ENCODE results near the gene WDR82. TPM values are rescaled to one million over a fixed set of nuclear protein-coding genes. Genes with fewer than 3 reads are reported as not detected.

WDR82 gene
- total and polyA plus RNA-seq, 10 of the 15 experiments (the other 5 are each of a cell fraction or from before 2014, with no cell fraction given): 10.1 to 82.4 (median 48.7) TPM

- 91% methylated on average over 37 of the region's 41 CpGs for WGBS (ENCODE audit: insufficient coverage, insufficient replicate concordance, low lambda C conversion rate, missing lambda C conversion rate)
- in situ Hi-C loops (cut with MboI) (no loop called here), intact Hi-C loops (cut with micrococcal nuclease; ENCODE audit: unreplicated experiment) (loop anchor here (5.0 kb wide), 1 partner anchor 225 kb away; the partner anchor contains the start of gene SEMA3G)
- peaks cover 3% of the 10 kb centered on the region for H3K79me2 ChIP-seq (ENCODE audit: control insufficient read depth, insufficient read depth, low read length)
- BruUV-seq (replicated peaks): no TSS peak
- FAIRE-seq (no peak), DNase-seq (ENCODE audit: low read depth, low spot score) (no peak), ATAC-seq (no peak)
- no peak for TF ChIP-seq MXI1 (IDR thresholded peaks at IDR 0.05; ENCODE audit: low read depth, low read length)
- TF ChIP-seq CBFB (IDR thresholded peaks at IDR 0.05; ENCODE audit: low read depth): no peak
- no peak for TF ChIP-seq PAX8 (IDR thresholded peaks at IDR 0.05)
- no peak for TF ChIP-seq RUNX3 (IDR thresholded peaks at IDR 0.05; ENCODE audit: low read length)
- TF ChIP-seq CHD1 (IDR thresholded peaks at IDR 0.05; ENCODE audit: low read depth, low read length): no peak
- TF ChIP-seq ETV6 (conservative IDR thresholded peaks at IDR 0.05 in 1 of 2, IDR thresholded peaks at IDR 0.05 in 1 of 2; ENCODE audit: borderline replicate concordance in 1 of 2, low read depth in 1 of 2): no peak
- no peak for TF ChIP-seq ZNF24 (IDR thresholded peaks at IDR 0.05)
- TF ChIP-seq POLR2AphosphoS5 (IDR thresholded peaks at IDR 0.05; ENCODE audit: low read length): no peak
- no peak for TF ChIP-seq RELA (IDR thresholded peaks at IDR 0.05; ENCODE audit: borderline replicate concordance, partially characterized antibody)
- TF ChIP-seq POLR2AphosphoS2 (IDR thresholded peaks at IDR 0.05; ENCODE audit: low read depth, low read length): no peak
- no peak for TF ChIP-seq BMI1 (IDR thresholded peaks at IDR 0.05; ENCODE audit: borderline replicate concordance)
- no peak for TF ChIP-seq YY1 (IDR thresholded peaks at IDR 0.05; ENCODE audit: low read depth, low read length)
- TF ChIP-seq TAF1 (IDR thresholded peaks at IDR 0.05; ENCODE audit: borderline replicate concordance, low read depth, low read length): no peak
- TF ChIP-seq NR2C1 (IDR thresholded peaks at IDR 0.05): no peak
- no peak for TF ChIP-seq SIX5 (IDR thresholded peaks at IDR 0.05; ENCODE audit: low read depth, low read length, severe bottlenecking)
- no peak for TF ChIP-seq POLR2A (IDR thresholded peaks at IDR 0.05; ENCODE audit: low read depth, low read length)
- TF ChIP-seq KDM1A (IDR thresholded peaks at IDR 0.05; ENCODE audit: borderline replicate concordance): no peak
- no peak overlapping the region for H3K9ac ChIP-seq (ENCODE audit: control insufficient read depth, insufficient read depth, low read length)
- H3K4me1 ChIP-seq (ENCODE audit: control insufficient read depth, insufficient read depth, low read length): peaks cover 31% of the 10 kb centered on the region
- no peaks in the 10 kb centered on the region for H3K9me3 ChIP-seq (replicated peaks; ENCODE audit: control insufficient read depth, insufficient read depth, low read length)
- POLR2A ChIA-PET: interaction anchor here (1.6 kb wide), 1 partner anchor 31 kb away, joined by 5 read pairs; no protein-coding TSS in a partner anchor
- H3K4me2 ChIP-seq (ENCODE audit: control insufficient read depth, insufficient read depth): no peak overlapping the region
- no peaks in the 10 kb centered on the region for H4K20me1 ChIP-seq (ENCODE audit: control insufficient read depth, insufficient read depth)
- no peaks in the 10 kb centered on the region for H3K27me3 ChIP-seq (replicated peaks in 1 of 2; ENCODE audit: control insufficient read depth in 2 of 2, insufficient read depth in 2 of 2, low read length in 1 of 2)
- CTCF ChIA-PET: interaction anchor here (0.6 to 8.5 kb wide), 13 partner anchors 8 to 226 kb away, joined by 3 to 129 read pairs (median 5); partner anchors contain the start of gene WDR82
- no peak overlapping the region for H2AFZ ChIP-seq (ENCODE audit: control insufficient read depth, low read depth, low read length)
- H3K27ac ChIP-seq (ENCODE audit: control insufficient read depth, insufficient read depth): no peak overlapping the region
- H3K4me3 ChIP-seq: no peak overlapping the region
- SMC1A ChIA-PET (ENCODE audit: uncharacterized antibody, unreplicated experiment): interaction anchor here (1.0 to 10.5 kb wide), 4 partner anchors 10 to 221 kb away, joined by 3 to 112 read pairs (median 16); no protein-coding TSS in a partner anchor
- H3K36me3 ChIP-seq (ENCODE audit: control insufficient read depth in 2 of 2, insufficient read depth in 2 of 2, low read length in 1 of 2): no peaks in the 10 kb centered on the region; a peak in 2 of 4 replicates
- RAD21 ChIA-PET (ENCODE audit: unreplicated experiment): interaction anchor here (0.5 to 4.9 kb wide), 9 partner anchors 9 to 117 kb away, joined by 3 to 53 read pairs (median 4); partner anchors contain the start of genes GLYCTK, TWF2 and WDR82
These were observed 55.9 kb downstream of the WDR82 start for GRCh38 chr3:52222319-52223221.
